PC-3 (cell line): ENCODE results near the gene AOPEP. TPM values are rescaled to one million over a fixed set of nuclear protein-coding genes. Genes with fewer than 3 reads are reported as not detected.

ENCODE experiments used
- ATAC-seq: fragments of 200-7000 bp; cut with Tn5 transposase; 2 replicates; pipeline ENCODE4 v1.9.1; 2020; ENCODE audit warnings: mild to moderate bottlenecking, moderate library complexity
- BruUV-seq: library from RNA; stranded (reverse); fragments of 400-500 nt; replicated peaks from 2 replicates; lab custom pipeline; 2021; lab: Mats Ljungman, UMichigan
- CTCF ChIA-PET: fragments of 300-600 bp; sonication (Branson Sonifier 250); formaldehyde crosslinking; loops from one replicate; lab custom pipeline; 2022; ENCODE audit warnings: antibody characterized with exemption; lab: Charles Lee
- POLR2A ChIA-PET: fragments of 300-600 bp; sonication (Branson Sonifier 250); formaldehyde crosslinking; loops from one replicate; lab custom pipeline; 2022; ENCODE audit warnings: antibody characterized with exemption; ENCODE audit not compliant: unreplicated experiment; lab: Charles Lee
- DNase-seq: peaks from one replicate; pipeline ENCODE4 v3.0.0-alpha.2; 2015
- H2AFZ ChIP-seq: fragments of 300-600 bp; sonication (generic); 2 replicates; pipeline ENCODE4 v1.6.0; 2016; ENCODE audit warnings: antibody characterized with exemption, low read length
- H3F3A ChIP-seq: fragments of 300-600 bp; sonication (generic); one replicate; pipeline ENCODE4 v1.6.0; 2017; ENCODE audit warnings: antibody characterized with exemption, low read length, control low read depth, mild to moderate bottlenecking; ENCODE audit not compliant: unreplicated experiment
- H3K27ac ChIP-seq: fragments of 300-600 bp; sonication (generic); 2 replicates; pipeline ENCODE4 v1.5.1; 2016; ENCODE audit warnings: mild to moderate bottlenecking, low read length
- H3K27me3 ChIP-seq: fragments of 300-600 bp; sonication (generic); 2 replicates; pipeline ENCODE4 v1.6.1; 2016; ENCODE audit warnings: low read length, mixed read lengths
- H3K36me3 ChIP-seq: fragments of 300-600 bp; sonication (generic); 2 replicates; pipeline ENCODE4 v1.6.1; 2016; ENCODE audit warnings: low read depth, mixed run types, low read length, mixed read lengths
- H3K4me1 ChIP-seq: fragments of 300-600 bp; sonication (generic); 2 replicates; pipeline ENCODE4 v1.5.1; 2016; ENCODE audit warnings: low read length; ENCODE audit not compliant: insufficient read depth
- H3K4me2 ChIP-seq: fragments of 300-600 bp; sonication (generic); 2 replicates; pipeline ENCODE4 v1.6.0; 2016; ENCODE audit warnings: low read length
- H3K4me3 ChIP-seq: fragments of 300-600 bp; sonication (generic); 2 replicates; pipeline ENCODE4 v1.5.1; 2016; ENCODE audit warnings: mild to moderate bottlenecking, low read length, mixed read lengths
- H3K79me2 ChIP-seq: fragments of 300-600 bp; sonication (generic); 2 replicates; pipeline ENCODE4 v1.6.1; 2017; ENCODE audit warnings: low read length, mixed read lengths
- H3K9ac ChIP-seq: fragments of 300-600 bp; sonication (generic); 2 replicates; pipeline ENCODE4 v1.6.0; 2016; ENCODE audit warnings: mild to moderate bottlenecking, low read length
- H3K9me2 ChIP-seq: fragments of 300-600 bp; sonication (generic); replicated peaks from 2 replicates; pipeline ENCODE4 v1.6.1; 2016; ENCODE audit warnings: mixed run types, low read length, mixed read lengths
- H3K9me3 ChIP-seq: fragments of 300-600 bp; sonication (generic); 2 replicates; pipeline ENCODE4 v1.6.1; 2016; ENCODE audit warnings: low read length, mixed read lengths
- H4K20me1 ChIP-seq: fragments of 300-600 bp; sonication (generic); 2 replicates; pipeline ENCODE4 v1.6.1; 2016; ENCODE audit warnings: low read length, mixed read lengths
- CTCF ChIP-seq: fragments of 300-600 bp; sonication (generic); conservative IDR thresholded peaks from 2 replicates; pipeline ENCODE4 v1.5.1; 2017; ENCODE audit warnings: antibody characterized with exemption, low read depth, mild to moderate bottlenecking, low read length
- EZH2 ChIP-seq: fragments of 300-600 bp; sonication (generic); IDR thresholded peaks from one replicate; pipeline ENCODE4 v1.6.1; 2017; ENCODE audit warnings: antibody characterized with exemption, mild to moderate bottlenecking, low read length; ENCODE audit not compliant: unreplicated experiment
- EZH2phosphoT487 ChIP-seq: fragments of 300-600 bp; sonication (generic); IDR thresholded peaks from 2 replicates; pipeline ENCODE4 v1.6.1; 2018; ENCODE audit warnings: mild to moderate bottlenecking, antibody characterized with exemption, low read length, borderline replicate concordance
- intact Hi-C: fragments of 100-400 bp; cut with micrococcal nuclease; formaldehyde crosslinking; loops from 2 replicates; pipeline ENCODE4 v1.9.0; 2023
- total RNA-seq: library from RNA; depleted of rRNA; stranded (reverse); fragments of >200 nt; gene quantifications from 2 replicates; pipeline ENCODE4 v1.2.3, GENCODE V29; 2014

AOPEP gene
- total RNA-seq, 1 experiment from 2014 or later, result 23.1 TPM

DNA sequence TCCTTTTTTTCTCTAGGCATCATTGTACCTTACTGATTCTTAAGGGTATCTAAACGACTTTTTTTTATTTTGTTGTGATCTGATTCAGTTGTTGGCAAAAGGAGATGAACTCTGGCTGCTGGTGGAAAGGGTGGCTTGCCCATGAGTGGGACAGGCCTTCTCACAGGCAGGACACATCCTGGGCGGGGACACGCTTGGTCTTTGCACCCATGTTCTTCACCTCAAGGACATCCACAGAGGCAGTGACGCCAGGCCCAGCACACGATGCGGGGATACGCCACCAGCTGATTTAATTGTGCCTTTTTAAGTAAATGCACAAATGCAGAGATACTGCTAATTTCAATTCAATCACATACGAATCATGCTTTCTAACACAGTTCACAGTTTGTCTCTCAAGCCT is 383.0 kb downstream of the AOPEP start:
- H3F3A ChIP-seq, result peaks cover 3% of the 10 kb centered on the region
- no TSS peak for BruUV-seq
- ATAC-seq (no peak), DNase-seq (no peak)
- POLR2A ChIA-PET, result no interaction called here
- H3K4me1 ChIP-seq, result peaks cover 16% of the 10 kb centered on the region
- H3K9ac ChIP-seq, result no peak overlapping the region
- no peaks in the 10 kb centered on the region for H3K79me2 ChIP-seq
- no peaks in the 10 kb centered on the region for H3K27me3 ChIP-seq
- TF ChIP-seq EZH2 (no peak), EZH2phosphoT487 (no peak), CTCF (no peak)
- H4K20me1 ChIP-seq, result no peaks in the 10 kb centered on the region
- no peak overlapping the region for H3K4me2 ChIP-seq
- no peaks in the 10 kb centered on the region for H3K9me3 ChIP-seq
- no peaks in the 10 kb centered on the region; the same call in 1 of the 2 replicates for H3K36me3 ChIP-seq
- CTCF ChIA-PET, result no interaction called here
- H3K9me2 ChIP-seq, result no peaks in the 10 kb centered on the region
- no peak overlapping the region for H2AFZ ChIP-seq
- H3K4me3 ChIP-seq, result no peak overlapping the region
- intact Hi-C loops, result no loop called here
- H3K27ac ChIP-seq, result no peak overlapping the region

- H3K9ac ChIP-seq, result no peak overlapping the region
- no peak overlapping the region for H3K4me2 ChIP-seq
- H3K27ac ChIP-seq, result no peak overlapping the region
- no peak overlapping the region for H2AFZ ChIP-seq
- H3K27me3 ChIP-seq, result no peaks in the 10 kb centered on the region
- ATAC-seq (no peak), DNase-seq (no peak)
- H3K79me2 ChIP-seq, result no peaks in the 10 kb centered on the region
- H4K20me1 ChIP-seq, result no peaks in the 10 kb centered on the region
- ChIA-PET CTCF (no interaction called here), POLR2A (no interaction called here)
- BruUV-seq, result no TSS peak
- no peak overlapping the region for H3K4me3 ChIP-seq
- no peaks in the 10 kb centered on the region; the same call in 1 of the 2 replicates for H3K36me3 ChIP-seq
- intact Hi-C loops, result loop anchor here (10.0 kb wide), 1 partner anchor 196 kb away; no protein-coding TSS in a partner anchor
- H3F3A ChIP-seq, result no peaks in the 10 kb centered on the region
- no peaks in the 10 kb centered on the region for H3K9me2 ChIP-seq
- H3K4me1 ChIP-seq, result peaks cover 13% of the 10 kb centered on the region
- H3K9me3 ChIP-seq, result no peaks in the 10 kb centered on the region
- TF ChIP-seq EZH2, result no peak
- TF ChIP-seq CTCF, result no peak
Observed at GRCh38 chr9:95110921-95111525, 384.5 kb downstream of the AOPEP start.

- Histone ChIP-seq H3F3A (no peaks in the 10 kb centered on the region), H3K9me2 (no peaks in the 10 kb centered on the region), H2AFZ (no peak overlapping the region), H3K9me3 (no peaks in the 10 kb centered on the region), H3K79me2 (no peaks in the 10 kb centered on the region), H3K9ac (no peak overlapping the region), H3K27me3 (no peaks in the 10 kb centered on the region), H3K36me3 (no peaks in the 10 kb centered on the region; the same call in 1 of the 2 replicates), H3K4me1 (peaks cover 16% of the 10 kb centered on the region), H3K27ac (no peak overlapping the region), H3K4me3 (no peak overlapping the region), H4K20me1 (no peaks in the 10 kb centered on the region), H3K4me2 (no peak overlapping the region)
- ChIA-PET POLR2A (no interaction called here), CTCF (no interaction called here)
- ATAC-seq (no peak), DNase-seq (no peak)
- intact Hi-C loops, result loop anchor here (10.0 kb wide), 1 partner anchor 197 kb away; no protein-coding TSS in a partner anchor
- no TSS peak for BruUV-seq
- TF ChIP-seq EZH2phosphoT487 (no peak), CTCF (no peak), EZH2 (no peak)
Observed at GRCh38 chr9:95111716-95112115, 385.2 kb downstream of the AOPEP start.
